AG20443 (cell line): Measurements from ENCODE around the gene DRGX.

ENCODE experiments used
- DNase-seq: peaks from one replicate; pipeline ENCODE4 v3.0.0; 2012; ENCODE audit warnings: low spot score, mixed read lengths

Gene DRGX

DNA sequence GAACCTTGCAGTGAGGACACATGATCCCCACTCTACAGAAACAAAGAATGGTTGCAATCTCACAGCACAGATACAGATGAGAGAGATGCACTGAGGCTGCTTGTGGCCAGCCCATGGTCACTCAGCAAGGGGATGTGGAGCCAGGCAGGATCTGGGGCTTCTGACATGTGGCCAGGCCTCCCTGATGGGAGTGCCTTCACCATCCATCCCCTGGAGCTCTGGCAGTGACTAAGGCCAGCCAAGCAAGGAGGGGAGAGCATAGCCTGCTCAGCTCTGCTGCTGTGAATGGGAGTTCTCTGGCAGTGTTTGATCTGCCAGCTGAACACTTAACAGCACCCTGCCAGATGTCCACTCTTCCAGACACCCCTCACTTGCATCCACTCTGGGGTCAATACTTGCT is 77.1 kb downstream of the DRGX start:
- no peak for DNase-seq

DNA sequence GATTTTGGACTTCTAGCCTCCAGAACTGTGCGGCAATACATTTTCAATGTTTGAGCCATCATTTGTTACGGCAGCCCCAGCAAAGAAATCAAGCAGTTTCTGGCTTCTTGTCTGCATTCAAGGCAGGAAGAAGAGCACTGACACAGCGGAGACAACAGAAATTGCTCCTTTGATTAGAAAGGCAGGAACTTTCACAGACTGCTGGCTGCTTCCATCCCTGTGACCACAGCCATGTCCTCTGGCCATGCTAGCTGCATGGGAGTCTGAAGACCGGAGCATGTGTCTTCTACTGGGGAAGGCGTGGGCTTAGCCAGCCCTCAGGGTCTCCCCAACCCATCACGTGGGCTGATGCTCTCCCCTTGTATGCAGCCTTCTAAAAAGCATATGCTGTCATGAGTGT is 77.9 kb downstream of the DRGX start:
- no peak for DNase-seq

DNA sequence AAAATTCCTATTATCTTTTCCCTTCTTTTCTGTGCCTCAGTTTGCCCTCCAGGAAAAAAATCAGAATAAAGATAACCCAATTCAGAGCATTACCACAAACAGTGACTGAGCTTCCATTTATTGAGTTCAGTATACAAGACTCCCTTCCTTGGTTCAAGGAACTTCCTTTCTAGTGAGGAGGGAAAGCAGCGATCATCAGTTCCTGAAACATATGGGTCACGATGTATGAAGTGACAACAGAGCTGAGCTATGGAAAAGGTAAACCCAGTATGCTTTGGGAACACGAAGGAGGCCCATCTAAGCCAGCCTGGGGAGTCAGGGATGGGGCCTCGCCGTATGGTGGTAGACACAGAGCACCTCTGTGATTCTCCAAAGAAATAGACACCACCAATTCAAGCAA is 81.1 kb downstream of the DRGX start:
- no peak for DNase-seq
